ENCODE measurements around the gene ANKMY1.

Gene ANKMY1

DNA sequence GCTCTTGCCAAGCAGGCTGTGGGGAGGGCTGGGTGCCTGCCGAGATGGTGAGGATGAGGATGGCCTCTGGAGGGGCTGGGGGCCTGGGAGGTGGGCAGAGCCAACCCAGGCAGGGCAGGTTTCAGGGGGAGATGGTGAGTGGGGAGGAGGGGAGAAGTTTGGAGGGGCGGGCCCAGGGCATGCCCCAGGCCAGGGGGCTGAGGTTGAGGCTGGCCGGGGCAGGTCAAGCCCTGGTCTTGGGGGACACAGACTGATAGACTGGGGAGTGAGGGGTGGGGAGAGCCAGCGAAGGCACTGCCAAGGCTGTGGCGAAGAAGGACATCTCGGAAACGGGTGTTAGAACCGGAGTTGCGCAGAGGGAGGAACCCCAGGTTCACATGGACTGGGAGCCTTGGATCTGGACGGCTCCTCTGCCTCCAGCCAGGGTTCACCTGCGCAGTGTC, 41.4 kb upstream of the ANKMY1 start:
- Histone ChIP-seq H3K4me1 (ENCODE audit: control insufficient read depth, insufficient read depth, low read length) (no peaks in the 10 kb centered on the region), H3K9ac (ENCODE audit: low read depth, low read length) (no peak overlapping the region), H3K9me3 (ENCODE audit: control insufficient read depth, insufficient read depth, low read length) (no peaks in the 10 kb centered on the region), H3K27me3 (ENCODE audit: control insufficient read depth, insufficient read depth, low read length) (no peaks in the 10 kb centered on the region), H3K4me3 (ENCODE audit: low read depth, low read length) (no peak overlapping the region), H3K36me3 (ENCODE audit: control insufficient read depth, insufficient read depth, low read length) (peaks cover 12% of the 10 kb centered on the region)

DNA sequence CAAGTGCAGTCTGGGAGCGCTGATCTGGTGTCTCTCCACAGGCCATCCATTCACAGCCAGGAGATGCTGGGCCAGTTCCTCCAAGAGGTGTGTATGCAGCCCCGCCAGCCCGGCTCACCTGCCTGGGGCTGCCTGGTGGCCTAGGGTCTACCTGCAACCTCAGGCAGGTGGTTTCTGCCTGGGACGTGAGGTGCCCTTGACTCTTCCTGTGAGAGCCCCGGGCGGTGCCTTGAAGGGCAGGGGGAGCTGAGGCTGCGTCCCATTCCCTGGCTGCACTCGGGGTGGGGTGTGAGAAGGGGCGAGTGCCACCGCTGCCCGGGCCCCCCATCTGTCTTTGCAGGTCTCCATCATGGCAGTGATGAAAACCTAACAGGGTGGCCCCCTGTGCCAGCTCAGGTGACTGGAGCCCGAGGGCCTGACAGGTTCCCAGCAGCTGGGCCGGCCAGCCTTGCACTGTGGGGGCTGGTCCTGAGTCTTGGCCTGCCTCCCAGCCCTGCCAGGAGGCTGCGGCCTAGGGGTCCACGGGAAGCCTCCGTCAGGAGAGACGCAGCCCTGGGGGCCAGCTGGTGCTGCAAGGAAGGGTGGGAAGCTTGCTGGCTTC, 40.6 kb upstream of the ANKMY1 start:
- H3K9ac ChIP-seq (ENCODE audit: low read depth, low read length) = no peak overlapping the region
- H3K27me3 ChIP-seq (ENCODE audit: control insufficient read depth, insufficient read depth, low read length) = no peaks in the 10 kb centered on the region
- peaks cover 18% of the 10 kb centered on the region for H3K36me3 ChIP-seq (ENCODE audit: control insufficient read depth, insufficient read depth, low read length)
- no peaks in the 10 kb centered on the region for H3K9me3 ChIP-seq (ENCODE audit: control insufficient read depth, insufficient read depth, low read length)
- no peaks in the 10 kb centered on the region for H3K4me1 ChIP-seq (ENCODE audit: control insufficient read depth, insufficient read depth, low read length)
- H3K4me3 ChIP-seq (ENCODE audit: low read depth, low read length) = no peak overlapping the region

DNA sequence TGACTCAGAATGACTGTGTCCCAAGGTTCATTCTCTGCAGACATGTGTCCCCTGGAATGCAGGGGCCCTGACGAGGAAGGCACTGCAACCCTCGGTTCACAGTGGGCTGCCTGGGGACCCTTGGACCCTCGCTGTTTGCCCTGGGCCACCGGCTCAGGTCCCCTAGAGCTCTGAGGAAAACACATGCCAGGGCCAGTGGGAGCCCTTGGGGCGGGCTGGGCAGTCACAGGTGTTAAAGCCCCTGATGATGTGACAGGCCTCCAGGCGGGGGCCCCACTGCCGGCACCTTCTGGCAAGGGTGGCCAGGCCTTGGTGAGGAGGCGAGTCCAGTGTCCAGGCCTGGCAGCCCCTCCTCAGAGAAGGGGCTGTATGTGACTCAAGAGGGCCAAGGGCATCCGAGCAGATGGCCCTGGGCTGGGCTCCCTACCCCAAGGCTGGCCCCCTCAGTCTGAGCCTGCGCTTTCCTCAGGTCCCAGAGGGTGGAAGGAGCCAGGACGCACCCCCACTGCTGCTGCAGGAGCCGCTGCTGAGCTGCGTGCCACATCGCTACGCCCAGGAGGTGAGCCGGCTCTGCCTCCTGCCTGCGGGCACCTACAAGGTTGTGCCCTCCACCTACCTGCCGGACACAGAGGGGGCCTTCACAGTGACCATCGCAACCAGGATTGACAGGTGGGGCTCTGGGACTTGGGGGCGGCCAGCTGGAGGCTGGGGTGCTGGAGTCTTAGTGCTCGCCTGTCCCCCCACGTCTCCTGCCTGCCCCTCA, 39.8 kb upstream of the ANKMY1 start:
- Histone ChIP-seq H3K4me1 (ENCODE audit: control insufficient read depth, insufficient read depth, low read length) (no peaks in the 10 kb centered on the region), H3K9ac (ENCODE audit: low read depth, low read length) (no peak overlapping the region), H3K27me3 (ENCODE audit: control insufficient read depth, insufficient read depth, low read length) (no peaks in the 10 kb centered on the region), H3K36me3 (ENCODE audit: control insufficient read depth, insufficient read depth, low read length) (peaks cover 18% of the 10 kb centered on the region), H3K4me3 (ENCODE audit: low read depth, low read length) (no peak overlapping the region), H3K9me3 (ENCODE audit: control insufficient read depth, insufficient read depth, low read length) (no peaks in the 10 kb centered on the region)

DNA sequence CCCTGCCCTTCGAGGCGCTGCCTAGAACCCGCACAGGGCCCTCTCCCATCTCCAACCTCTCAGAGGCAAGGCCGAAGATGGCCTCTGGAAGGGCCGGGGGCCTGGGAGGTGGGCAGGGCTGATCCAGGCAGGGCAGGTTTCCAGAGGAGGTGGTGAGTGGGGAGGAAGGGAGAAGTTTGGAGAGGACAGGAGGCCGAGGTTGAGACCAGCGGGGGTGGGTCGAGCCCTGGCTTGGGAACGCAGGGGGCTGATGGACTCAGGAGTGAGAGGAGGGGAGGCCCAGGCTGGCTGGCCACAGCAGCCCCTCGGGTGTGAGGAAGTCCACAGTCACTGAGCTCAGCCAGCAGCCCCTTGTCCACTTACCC, 39.2 kb upstream of the ANKMY1 start:
- no peaks in the 10 kb centered on the region for H3K27me3 ChIP-seq (ENCODE audit: control insufficient read depth, insufficient read depth, low read length)
- no peaks in the 10 kb centered on the region for H3K9me3 ChIP-seq (ENCODE audit: control insufficient read depth, insufficient read depth, low read length)
- H3K4me1 ChIP-seq (ENCODE audit: control insufficient read depth, insufficient read depth, low read length) = no peaks in the 10 kb centered on the region
- peaks cover 19% of the 10 kb centered on the region for H3K36me3 ChIP-seq (ENCODE audit: control insufficient read depth, insufficient read depth, low read length)
- H3K4me3 ChIP-seq (ENCODE audit: low read depth, low read length) = no peak overlapping the region
- no peak overlapping the region for H3K9ac ChIP-seq (ENCODE audit: low read depth, low read length)

DNA sequence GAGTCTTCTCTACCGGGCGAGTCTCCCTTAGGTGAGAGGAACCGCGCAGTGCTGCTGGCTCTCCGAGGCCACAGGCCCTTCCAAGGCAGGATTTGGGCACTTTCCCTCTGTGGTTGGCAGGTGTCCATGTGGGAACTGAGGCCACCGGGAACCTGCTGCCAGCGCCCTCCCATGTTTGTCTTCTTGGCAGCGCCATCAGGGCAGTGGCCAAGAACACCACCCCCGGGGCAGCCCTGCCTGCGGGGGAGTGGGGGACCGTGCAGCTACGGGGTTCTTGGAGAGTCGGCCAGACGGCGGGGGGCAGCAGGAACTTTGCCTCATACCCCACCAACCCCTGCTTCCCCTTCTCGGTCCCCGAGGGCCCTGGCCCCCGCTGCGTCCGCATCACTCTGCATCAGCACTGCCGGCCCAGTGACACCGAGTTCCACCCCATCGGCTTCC, 38.7 kb upstream of the ANKMY1 start:
- no peaks in the 10 kb centered on the region for H3K9me3 ChIP-seq (ENCODE audit: control insufficient read depth, insufficient read depth, low read length)
- no peaks in the 10 kb centered on the region for H3K4me1 ChIP-seq (ENCODE audit: control insufficient read depth, insufficient read depth, low read length)
- H3K36me3 ChIP-seq (ENCODE audit: control insufficient read depth, insufficient read depth, low read length) = peaks cover 24% of the 10 kb centered on the region
- no peak overlapping the region for H3K9ac ChIP-seq (ENCODE audit: low read depth, low read length)
- no peaks in the 10 kb centered on the region for H3K27me3 ChIP-seq (ENCODE audit: control insufficient read depth, insufficient read depth, low read length)
- H3K4me3 ChIP-seq (ENCODE audit: low read depth, low read length) = no peak overlapping the region

DNA sequence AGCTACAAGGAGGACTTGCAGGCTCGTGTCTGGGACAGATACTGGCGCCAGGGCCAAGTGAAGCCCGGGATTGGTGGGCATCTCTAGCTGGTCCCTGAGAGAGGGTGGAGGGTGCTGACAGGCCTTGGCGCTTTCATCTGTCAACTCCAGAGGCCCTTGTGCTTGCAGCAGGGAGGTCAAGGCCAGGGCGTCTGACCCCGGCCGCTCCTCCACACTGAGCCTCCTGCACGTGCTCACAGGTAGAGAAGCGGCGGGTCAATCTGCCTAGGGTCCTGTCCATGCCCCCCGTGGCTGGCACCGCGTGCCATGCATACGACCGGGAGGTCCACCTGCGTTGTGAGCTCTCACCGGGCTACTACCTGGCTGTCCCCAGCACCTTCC, 38.3 kb upstream of the ANKMY1 start:
- H3K36me3 ChIP-seq (ENCODE audit: control insufficient read depth, insufficient read depth, low read length) = peaks cover 24% of the 10 kb centered on the region
- no peak overlapping the region for H3K9ac ChIP-seq (ENCODE audit: low read depth, low read length)
- no peak overlapping the region for H3K4me3 ChIP-seq (ENCODE audit: low read depth, low read length)
- no peaks in the 10 kb centered on the region for H3K4me1 ChIP-seq (ENCODE audit: control insufficient read depth, insufficient read depth, low read length)
- no peaks in the 10 kb centered on the region for H3K9me3 ChIP-seq (ENCODE audit: control insufficient read depth, insufficient read depth, low read length)
- no peaks in the 10 kb centered on the region for H3K27me3 ChIP-seq (ENCODE audit: control insufficient read depth, insufficient read depth, low read length)

DNA sequence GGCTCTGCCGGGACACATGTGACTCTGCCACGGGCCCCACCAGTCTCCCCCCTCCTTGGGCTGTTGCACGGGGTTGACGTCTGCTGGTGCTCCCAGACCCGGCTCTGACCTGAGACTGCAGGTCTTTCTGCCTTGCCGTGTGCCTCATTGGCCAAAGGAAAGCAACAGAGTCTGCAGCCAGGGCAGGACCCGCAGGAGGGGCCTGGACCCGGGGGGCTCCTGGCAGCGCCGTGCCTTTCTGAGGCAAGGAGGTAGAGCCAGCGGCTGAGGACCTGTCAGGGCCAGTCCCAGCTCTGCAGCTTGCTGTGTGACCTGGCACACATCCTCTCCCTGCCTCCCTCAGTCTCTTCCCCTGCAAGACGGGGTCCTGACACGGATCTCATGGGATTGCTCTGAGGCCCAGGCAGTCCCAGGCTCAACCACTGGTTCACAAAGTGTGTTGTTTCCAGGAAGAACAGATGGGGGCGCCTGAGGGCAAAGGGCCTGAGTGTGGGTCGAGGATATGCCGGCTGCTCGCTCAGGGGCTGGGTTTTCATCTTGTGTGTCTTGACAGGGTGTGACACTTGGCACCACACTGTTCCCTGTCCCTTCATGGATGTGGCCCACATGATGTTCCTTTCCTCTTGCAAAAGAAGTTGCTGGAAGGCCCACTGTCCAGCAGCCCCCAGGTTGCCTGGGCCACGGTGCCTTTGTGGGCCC, 37.7 kb upstream of the ANKMY1 start:
- Histone ChIP-seq H3K36me3 (ENCODE audit: control insufficient read depth, insufficient read depth, low read length) (peaks cover 26% of the 10 kb centered on the region), H3K4me3 (ENCODE audit: low read depth, low read length) (no peak overlapping the region), H3K9ac (ENCODE audit: low read depth, low read length) (no peak overlapping the region), H3K27me3 (ENCODE audit: control insufficient read depth, insufficient read depth, low read length) (no peaks in the 10 kb centered on the region), H3K4me1 (ENCODE audit: control insufficient read depth, insufficient read depth, low read length) (no peaks in the 10 kb centered on the region), H3K9me3 (ENCODE audit: control insufficient read depth, insufficient read depth, low read length) (no peaks in the 10 kb centered on the region)

DNA sequence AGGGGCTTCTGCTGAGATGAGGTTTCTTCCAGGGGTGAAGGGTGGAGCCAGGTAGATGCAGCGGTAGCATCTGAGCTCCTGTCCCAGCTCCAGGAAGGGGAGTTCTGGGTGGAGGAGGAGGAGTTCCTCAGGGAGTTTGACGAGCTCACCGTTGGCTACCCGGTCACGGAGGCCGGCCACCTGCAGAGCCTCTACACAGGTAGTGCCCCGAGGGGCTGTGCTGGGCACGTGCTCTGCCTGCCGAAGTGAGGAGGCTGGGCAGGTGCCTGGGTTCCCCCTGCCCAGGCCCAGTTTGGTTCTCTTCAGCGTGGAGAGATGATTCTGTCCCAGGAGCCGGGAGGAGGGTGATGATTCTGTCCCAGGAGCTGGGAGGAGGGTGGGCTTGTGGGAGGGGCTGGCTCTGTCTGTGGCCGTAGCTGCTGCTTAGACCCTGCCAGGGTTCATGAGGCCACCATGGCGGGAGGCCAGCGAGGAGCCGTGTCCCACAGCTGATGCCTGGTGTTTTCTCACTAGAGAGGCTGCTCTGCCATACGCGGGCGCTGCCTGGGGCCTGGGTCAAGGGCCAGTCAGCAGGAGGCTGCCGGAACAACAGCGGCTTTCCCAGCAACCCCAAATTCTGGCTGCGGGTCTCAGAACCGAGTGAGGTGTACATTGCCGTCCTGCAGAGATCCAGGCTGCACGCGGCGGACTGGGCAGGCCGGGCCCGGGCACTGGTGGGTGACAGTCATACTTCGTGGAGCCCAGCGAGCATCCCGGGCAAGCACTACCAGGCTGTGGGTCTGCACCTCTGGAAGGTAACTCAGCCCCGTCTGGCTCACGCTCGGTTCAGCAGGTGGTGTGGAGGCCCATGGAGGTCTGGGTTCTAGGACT, 37.0 kb upstream of the ANKMY1 start:
- no peaks in the 10 kb centered on the region for H3K9me3 ChIP-seq (ENCODE audit: control insufficient read depth, insufficient read depth, low read length)
- H3K4me1 ChIP-seq (ENCODE audit: control insufficient read depth, insufficient read depth, low read length) = no peaks in the 10 kb centered on the region
- peaks cover 23% of the 10 kb centered on the region for H3K36me3 ChIP-seq (ENCODE audit: control insufficient read depth, insufficient read depth, low read length)
- H3K27me3 ChIP-seq (ENCODE audit: control insufficient read depth, insufficient read depth, low read length) = no peaks in the 10 kb centered on the region
- H3K9ac ChIP-seq (ENCODE audit: low read depth, low read length) = no peak overlapping the region
- H3K4me3 ChIP-seq (ENCODE audit: low read depth, low read length) = no peak overlapping the region

DNA sequence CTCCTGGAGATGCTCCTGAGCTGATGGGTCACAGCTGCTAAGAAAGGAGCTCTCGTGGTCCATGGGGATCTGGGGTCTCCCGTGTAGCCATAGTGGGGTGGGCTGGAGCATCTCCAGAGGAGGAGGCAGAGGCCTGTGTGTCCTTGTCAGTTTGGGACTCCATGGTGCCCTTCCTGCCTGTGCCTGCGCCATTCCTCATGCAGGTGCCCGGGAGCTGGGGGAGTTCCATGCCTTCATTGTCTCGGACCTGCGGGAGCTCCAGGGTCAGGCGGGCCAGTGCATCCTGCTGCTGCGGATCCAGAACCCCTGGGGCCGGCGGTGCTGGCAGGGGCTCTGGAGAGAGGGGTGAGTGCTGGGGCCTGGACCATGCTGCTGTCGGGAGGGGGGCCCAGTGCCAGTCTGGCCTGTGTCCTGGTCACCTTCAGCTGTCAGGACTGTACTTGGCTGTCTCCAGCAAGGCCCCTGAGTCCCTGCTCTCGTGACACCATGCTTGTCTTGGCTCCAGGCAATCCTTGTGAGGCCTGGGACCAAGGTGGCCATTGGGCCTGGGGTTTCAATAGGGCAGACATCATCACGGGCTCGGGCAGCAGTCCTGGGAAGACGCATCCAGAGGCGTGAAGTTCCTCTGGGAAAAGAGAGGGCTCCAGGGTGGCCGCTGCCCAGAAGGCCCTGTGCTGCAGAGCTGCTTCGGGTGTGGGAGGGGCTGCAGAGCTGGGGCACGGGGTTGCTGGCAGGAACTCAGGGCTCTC, 36.1 kb upstream of the ANKMY1 start:
- no peak overlapping the region for H3K9ac ChIP-seq (ENCODE audit: low read depth, low read length)
- no peaks in the 10 kb centered on the region for H3K4me1 ChIP-seq (ENCODE audit: control insufficient read depth, insufficient read depth, low read length)

DNA sequence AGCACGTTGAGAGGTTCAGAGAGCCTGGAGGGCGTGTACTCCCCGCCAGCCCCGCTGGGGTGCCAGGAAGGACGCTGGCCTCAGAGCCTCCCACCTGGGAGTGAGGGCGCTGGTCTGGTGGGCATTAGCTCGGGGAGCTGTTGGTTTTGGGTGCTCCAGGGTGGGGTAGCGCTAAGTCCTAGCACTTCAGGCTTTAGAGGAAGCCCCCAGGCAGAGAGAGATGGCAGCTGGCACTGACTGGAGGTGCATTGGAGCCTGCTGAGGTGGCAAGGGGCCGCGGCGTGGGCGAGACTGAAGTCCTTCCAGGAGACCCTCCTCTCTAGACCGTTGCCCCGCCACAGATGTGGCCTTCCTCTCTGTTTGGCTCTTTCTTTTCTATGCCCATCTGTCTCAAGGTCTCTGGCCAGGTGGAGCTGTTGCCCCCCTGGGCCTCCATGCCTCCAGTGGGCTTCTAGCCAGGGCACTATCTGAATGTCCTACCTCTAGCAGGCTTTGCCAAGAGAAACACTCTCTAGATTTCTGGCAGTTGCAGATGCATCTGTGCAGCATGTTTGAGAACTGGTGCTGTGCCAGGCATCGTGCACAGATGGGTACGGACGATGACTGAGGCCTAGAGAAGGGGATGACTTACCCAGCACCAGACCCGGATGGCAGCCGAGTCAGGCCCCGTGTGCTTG, 35.4 kb upstream of the ANKMY1 start:
- no peak overlapping the region for H3K4me3 ChIP-seq (ENCODE audit: low read depth, low read length)
- H3K9ac ChIP-seq (ENCODE audit: low read depth, low read length) = no peak overlapping the region
- no peaks in the 10 kb centered on the region for H3K27me3 ChIP-seq (ENCODE audit: control insufficient read depth, insufficient read depth, low read length)
- no peaks in the 10 kb centered on the region for H3K4me1 ChIP-seq (ENCODE audit: control insufficient read depth, insufficient read depth, low read length)
- no peaks in the 10 kb centered on the region for H3K9me3 ChIP-seq (ENCODE audit: control insufficient read depth, insufficient read depth, low read length)
- H3K36me3 ChIP-seq (ENCODE audit: control insufficient read depth, insufficient read depth, low read length) = peaks cover 23% of the 10 kb centered on the region

More for the DNA sequence above, 36.1 kb upstream of the ANKMY1 start:
- H3K9me3 ChIP-seq (ENCODE audit: control insufficient read depth, insufficient read depth, low read length) = no peaks in the 10 kb centered on the region
- peaks cover 23% of the 10 kb centered on the region for H3K36me3 ChIP-seq (ENCODE audit: control insufficient read depth, insufficient read depth, low read length)
- no peak overlapping the region for H3K4me3 ChIP-seq (ENCODE audit: low read depth, low read length)
- H3K27me3 ChIP-seq (ENCODE audit: control insufficient read depth, insufficient read depth, low read length) = no peaks in the 10 kb centered on the region
